Nephron (organoid): ENCODE measurements around the gene TMCC2.
"Not testable (repeated sequence)": the region's sequence is repeated elsewhere in the genome, so short reads cannot be mapped to it uniquely, and the experiment has no call there.

Experiments used
- H3K27ac Mint-ChIP-seq, 3 experiments: 2 replicates each; pipeline ENCODE4 v1.8.0; 2020; ENCODE audit warnings: mixed read lengths in 3 of 3, mild to moderate bottlenecking in 2 of 3, moderate library complexity in 1 of 3
- H3K27me3 Mint-ChIP-seq: 2 replicates; pipeline ENCODE4 v1.8.0; 2021; ENCODE audit warnings: low read depth, mild to moderate bottlenecking, moderate library complexity, mixed read lengths
- H3K36me3 Mint-ChIP-seq: 2 replicates; pipeline ENCODE4 v1.8.0; 2020; ENCODE audit warnings: low read depth, mixed read lengths
- H3K4me1 Mint-ChIP-seq: 2 replicates; pipeline ENCODE4 v1.8.0; 2020; ENCODE audit warnings: mixed read lengths
- H3K4me3 Mint-ChIP-seq, 3 experiments: 2 replicates each; pipeline ENCODE4 v1.8.0; 2020; ENCODE audit warnings: mild to moderate bottlenecking in 3 of 3, mixed read lengths in 3 of 3, moderate library complexity in 2 of 3
- H3K9me3 Mint-ChIP-seq: 2 replicates; pipeline ENCODE4 v1.8.0; 2020; ENCODE audit warnings: mixed read lengths
- CTCF ChIP-seq, 3 experiments: fragments of 200-600 bp; sonication (generic); IDR thresholded peaks; one replicate each; pipeline ENCODE4 v1.5.0; 2021; ENCODE audit warnings: antibody characterized with exemption in 3 of 3; ENCODE audit not compliant: unreplicated experiment in 3 of 3

Gene TMCC2

GRCh38 chr1:205227584-205228013 lies at the start of gene TMCC2:
TMCC2 (plus strand) TSS chr1:205227946; CDS start chr1:205228565, 619 bp downstream.
- H3K36me3 Mint-ChIP-seq, result no peaks in the 10 kb centered on the region
- H3K4me1 Mint-ChIP-seq, result peaks cover 55% of the 10 kb centered on the region
- H3K9me3 Mint-ChIP-seq, result no peaks in the 10 kb centered on the region
- H3K27ac Mint-ChIP-seq, result peak within 1 kb of the TSS; percentile 38 to 89 (median 44)
- peaks cover 9% of the 10 kb centered on the region for H3K27me3 Mint-ChIP-seq
- peak within 1 kb of the TSS; percentile 85 to 95 (median 91) for H3K4me3 Mint-ChIP-seq
- TF ChIP-seq CTCF (IDR thresholded peaks at IDR 0.05; ENCODE audit: unreplicated experiment in 3 of 3), result peak in 1 of 3 experiments; percentile 2

GRCh38 chr1:205179842-205180241 lies 47.9 kb upstream of the TMCC2 start:
- peaks cover 30% of the 10 kb centered on the region for H3K36me3 Mint-ChIP-seq

DNA sequence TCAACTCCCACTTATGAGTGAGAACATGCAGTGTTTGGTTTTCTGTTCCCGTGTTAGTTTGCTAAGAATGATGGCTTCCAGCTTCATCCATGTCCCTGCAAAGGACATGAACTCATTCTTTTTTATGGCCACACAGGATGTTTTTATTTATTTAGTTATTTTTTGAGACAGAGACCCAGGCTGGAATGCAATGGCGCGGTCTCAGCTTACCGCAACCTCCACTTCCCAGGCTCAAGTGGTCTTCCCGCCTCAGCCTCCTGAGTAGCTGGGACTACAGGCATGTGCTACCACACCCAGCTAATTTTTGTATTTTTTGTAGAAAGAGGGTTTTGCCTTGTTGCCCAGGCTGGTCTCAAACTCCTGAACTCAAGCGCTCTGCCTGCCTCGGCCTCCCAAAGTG lies 47.4 kb upstream of the TMCC2 start:
- not testable (repeated sequence) for H3K4me3 Mint-ChIP-seq, H3K27me3 Mint-ChIP-seq, H3K9me3 Mint-ChIP-seq
- peak overlapping the region; percentile 8 to 74 (median 21) for H3K27ac Mint-ChIP-seq
- H3K36me3 Mint-ChIP-seq, result peaks cover 31% of the 10 kb centered on the region
- H3K4me1 Mint-ChIP-seq, result peaks cover 28% of the 10 kb centered on the region

More at GRCh38 chr1:205179842-205180241, 47.9 kb upstream of the TMCC2 start:
- Mint-ChIP-seq H3K27ac (peak overlapping the region; percentile 8 to 74 (median 21)), H3K4me1 (peaks cover 30% of the 10 kb centered on the region), H3K27me3 (no peaks in the 10 kb centered on the region), H3K9me3 (no peaks in the 10 kb centered on the region), H3K4me3 (no peak overlapping the region)
- TF ChIP-seq CTCF (IDR thresholded peaks at IDR 0.05; ENCODE audit: unreplicated experiment in 3 of 3), result no peak

- TF ChIP-seq CTCF (IDR thresholded peaks at IDR 0.05; ENCODE audit: unreplicated experiment in 3 of 3), result no peak
- Mint-ChIP-seq H3K27me3 (no peaks in the 10 kb centered on the region), H3K27ac (peak overlapping the region in 1 of 3 experiments; percentile 5), H3K9me3 (no peaks in the 10 kb centered on the region), H3K36me3 (peaks cover 33% of the 10 kb centered on the region), H3K4me3 (no peak overlapping the region), H3K4me1 (peaks cover 27% of the 10 kb centered on the region)
Observed at GRCh38 chr1:205182930-205183329, 44.8 kb upstream of the TMCC2 start.

- H3K4me1 Mint-ChIP-seq, result peaks cover 30% of the 10 kb centered on the region
- no peaks in the 10 kb centered on the region for H3K9me3 Mint-ChIP-seq
- H3K4me3 Mint-ChIP-seq, result no peak overlapping the region
- peaks cover 33% of the 10 kb centered on the region for H3K36me3 Mint-ChIP-seq
- peak overlapping the region in 2 of 3 experiments; percentile 21 to 57 for H3K27ac Mint-ChIP-seq
- no peak for TF ChIP-seq CTCF (IDR thresholded peaks at IDR 0.05; ENCODE audit: unreplicated experiment in 3 of 3)
- no peaks in the 10 kb centered on the region for H3K27me3 Mint-ChIP-seq
Observed at GRCh38 chr1:205183676-205184335, 43.9 kb upstream of the TMCC2 start.

DNA sequence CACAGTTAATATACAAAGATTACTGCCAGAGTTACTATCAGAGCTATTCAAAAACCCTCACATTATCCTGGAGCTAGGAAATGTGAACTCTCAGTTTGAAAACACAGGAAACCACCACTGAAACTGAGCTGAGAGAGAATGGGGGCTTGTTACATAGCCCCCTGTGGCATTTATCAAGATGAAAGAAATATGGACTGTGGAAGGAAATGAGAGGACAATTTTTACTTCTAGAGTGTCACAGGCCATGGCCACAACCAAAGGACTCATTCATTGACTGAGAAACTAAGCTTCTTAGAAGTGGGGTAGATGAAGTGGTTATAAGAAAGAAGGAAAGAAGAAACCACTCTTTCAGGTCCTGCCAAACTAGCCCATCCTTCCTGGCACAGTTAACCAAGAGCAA lies 41.6 kb upstream of the TMCC2 start:
- peaks cover 22% of the 10 kb centered on the region for H3K36me3 Mint-ChIP-seq
- peaks cover 29% of the 10 kb centered on the region for H3K4me1 Mint-ChIP-seq
- no peak for TF ChIP-seq CTCF (IDR thresholded peaks at IDR 0.05; ENCODE audit: unreplicated experiment in 3 of 3)
- H3K27me3 Mint-ChIP-seq, result no peaks in the 10 kb centered on the region
- H3K9me3 Mint-ChIP-seq, result no peaks in the 10 kb centered on the region
- H3K27ac Mint-ChIP-seq, result no peak overlapping the region
- H3K4me3 Mint-ChIP-seq, result no peak overlapping the region
